Measurements from ENCODE around the gene IMP3.

Gene IMP3

DNA sequence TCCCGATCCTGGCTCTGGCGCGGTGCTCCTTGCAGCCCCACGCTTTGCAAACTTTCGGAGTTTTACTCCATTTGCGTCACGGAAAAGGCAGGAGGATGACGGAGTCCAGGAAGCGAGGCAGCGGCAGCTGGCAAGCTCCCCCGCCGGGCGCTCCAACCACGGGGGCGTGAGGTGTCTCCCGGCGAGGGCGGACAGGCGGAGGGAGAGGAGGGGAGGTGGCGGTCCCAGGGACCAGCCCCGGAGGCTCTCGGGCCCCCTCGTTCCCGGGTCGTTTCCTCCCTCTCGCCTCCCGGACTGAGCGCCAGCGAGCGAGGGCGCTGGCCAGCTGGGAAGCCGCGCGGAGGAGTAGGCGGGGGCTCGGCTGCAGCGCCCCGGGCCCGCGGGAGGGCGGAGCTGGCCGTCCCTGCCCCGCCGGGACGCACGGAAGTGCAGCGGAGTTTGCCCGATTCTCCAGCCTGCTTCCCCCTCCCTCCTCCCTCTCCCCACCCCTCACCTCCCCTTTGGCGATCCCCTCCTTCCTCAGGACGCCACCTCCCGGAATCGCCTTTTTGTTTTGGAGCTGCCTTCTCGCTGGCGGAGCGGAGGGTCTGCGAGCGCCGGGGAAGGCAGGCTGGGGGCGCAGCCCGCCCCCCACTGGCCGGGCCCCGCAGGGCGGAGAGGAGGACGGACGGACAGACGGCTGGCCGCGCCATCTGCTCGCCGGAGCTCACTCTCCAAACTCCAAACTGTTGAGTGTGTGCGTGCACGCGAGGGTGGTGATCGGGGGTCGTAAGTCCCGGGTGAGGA lies 7.5 kb upstream of the IMP3 start, which contains the start of gene SNX33:
Gene SNX33, plus strand, starts transcription at position 543 of the 786 bp plus-strand sequence. CDS start 1,191 bp downstream, outside the sequence.
- peak within 1 kb of the TSS; percentile 98 for H3K27ac ChIP-seq
- TF ChIP-seq CTCF (conservative IDR thresholded peaks at IDR 0.05; ENCODE audit: low read depth) = no peak; the same call in 1 of the 2 replicates
- CTCF ChIA-PET = interaction anchor here (0.6 to 1.4 kb wide), 10 partner anchors 9 to 939 kb away, joined by 3 to 11 read pairs (median 4); partner anchors contain the start of gene SNUPN
- POLR2A ChIA-PET (ENCODE audit: low non-redundant PET) = interaction anchor here (0.6 to 1.4 kb wide), 6 partner anchors 8 to 280 kb away, joined by 3 to 8 read pairs (median 3); partner anchors contain the start of gene IMP3
- peak; percentile 87 for DNase-seq (ENCODE audit: low spot score)

DNA sequence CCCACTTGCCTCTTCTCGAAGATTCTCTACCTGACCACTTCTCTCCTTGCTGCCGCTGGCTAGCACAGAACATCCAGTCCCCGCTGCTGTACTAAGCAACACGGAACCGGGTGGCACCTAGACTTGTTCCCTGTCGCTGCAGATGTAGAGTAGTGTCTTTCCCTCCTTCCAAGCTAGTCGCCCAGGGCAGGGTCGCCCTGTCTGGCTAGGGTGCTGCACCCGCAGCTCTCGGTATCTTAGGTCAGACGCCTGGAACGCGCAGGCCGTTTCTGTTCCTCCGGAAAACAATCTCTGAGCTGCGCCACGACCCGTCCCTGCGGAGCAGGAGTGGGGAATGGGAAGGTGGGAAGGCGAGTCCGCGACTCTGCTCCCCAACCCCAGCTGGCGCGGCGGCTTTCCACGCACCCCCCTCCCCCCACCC lies 6.9 kb upstream of the IMP3 start:
- peak overlapping the region; percentile 98 for H3K27ac ChIP-seq

DNA sequence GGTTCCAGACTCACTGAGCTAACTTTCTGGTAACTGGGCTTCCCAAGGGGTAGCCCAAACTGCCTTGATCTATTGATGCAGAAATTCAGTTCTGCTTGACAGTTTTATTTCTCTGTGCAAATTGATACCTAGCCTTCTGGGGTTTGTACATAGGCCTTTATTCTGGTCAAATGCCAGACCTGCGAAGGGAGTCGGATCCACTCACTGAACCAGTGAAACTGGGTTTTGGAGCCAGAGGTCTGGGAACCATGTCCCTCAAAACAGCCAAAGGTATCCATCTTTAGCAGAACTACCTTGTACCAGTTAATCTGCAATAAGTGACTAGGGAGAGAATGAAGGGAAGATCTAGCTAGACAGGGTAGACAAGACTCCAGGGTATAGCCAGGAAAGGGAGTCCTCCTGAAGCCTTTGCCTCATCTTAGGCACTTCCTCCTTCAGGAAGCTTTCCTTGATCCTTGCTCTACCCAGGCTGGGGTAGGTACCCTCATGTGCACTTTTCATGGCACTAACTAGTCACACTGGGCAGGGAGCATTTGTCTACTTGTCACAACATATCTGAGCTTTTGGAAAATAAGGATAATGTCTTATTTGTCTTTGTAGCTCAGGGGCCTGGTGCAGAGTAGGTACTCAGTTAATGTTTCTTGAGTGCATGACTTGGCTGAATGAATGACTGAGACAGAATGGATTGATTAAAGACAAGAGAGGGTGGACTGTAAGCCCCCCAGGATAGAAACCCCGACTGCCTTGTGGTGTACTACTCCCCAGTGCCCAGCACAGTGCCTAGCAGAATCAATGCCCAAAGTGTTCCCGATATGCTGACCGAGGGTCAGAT lies 6.3 kb upstream of the IMP3 start:
- POLR2A ChIA-PET (ENCODE audit: low non-redundant PET) = no interaction called here
- peak overlapping the region; percentile 98 for H3K27ac ChIP-seq
- CTCF ChIA-PET = interaction anchor here (1.0 to 1.3 kb wide), 3 partner anchors 8 to 38 kb away, joined by 3 to 11 read pairs (median 4); no protein-coding TSS in a partner anchor
- TF ChIP-seq CTCF (conservative IDR thresholded peaks at IDR 0.05; ENCODE audit: low read depth) = no peak
- DNase-seq (ENCODE audit: low spot score) = no peak

More for the DNA sequence above, 6.9 kb upstream of the IMP3 start:
- DNase-seq (ENCODE audit: low spot score) = no peak
- CTCF ChIA-PET = interaction anchor here (0.6 to 1.4 kb wide), 8 partner anchors 9 to 46 kb away, joined by 3 to 11 read pairs (median 4); partner anchors contain the start of gene SNUPN
- POLR2A ChIA-PET (ENCODE audit: low non-redundant PET) = interaction anchor here (0.6 to 1.4 kb wide), 5 partner anchors 8 to 279 kb away, joined by 3 to 8 read pairs (median 3); a partner anchor contains a TSS
- TF ChIP-seq CTCF (conservative IDR thresholded peaks at IDR 0.05; ENCODE audit: low read depth) = no peak

DNA sequence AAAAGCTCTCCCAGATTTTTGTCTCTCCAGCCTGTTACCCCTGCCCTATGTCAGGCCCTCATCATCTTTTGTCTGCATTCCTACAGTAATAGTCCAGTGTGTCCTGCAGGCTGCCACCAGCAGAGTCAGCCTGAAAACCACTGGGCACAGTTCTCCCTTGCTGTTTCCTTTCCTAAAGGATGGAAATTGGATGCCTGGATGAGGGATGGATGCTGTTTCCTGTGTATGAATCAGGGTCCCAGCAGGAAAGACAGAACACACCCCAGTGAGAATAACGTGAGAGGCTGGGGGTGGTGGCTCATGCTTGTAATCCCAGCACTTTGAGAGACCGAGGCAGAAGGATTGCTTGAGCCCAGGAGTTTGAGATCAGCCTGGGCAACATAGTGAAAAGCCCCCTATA lies 4.4 kb upstream of the IMP3 start:
- TF ChIP-seq CTCF (conservative IDR thresholded peaks at IDR 0.05; ENCODE audit: low read depth) = no peak
- ChIA-PET CTCF (no interaction called here), POLR2A (ENCODE audit: low non-redundant PET) (no interaction called here)
- peak overlapping the region; percentile 27; the same call in 1 of the 2 replicates for H3K27ac ChIP-seq
- no peak for DNase-seq (ENCODE audit: low spot score)

GRCh38 chr15:75641603-75642002 lies 1.6 kb upstream of the IMP3 start:
- no peak for TF ChIP-seq CTCF (conservative IDR thresholded peaks at IDR 0.05; ENCODE audit: low read depth)

GRCh38 chr15:75641179-75641503 lies 1.1 kb upstream of the IMP3 start:
- POLR2A ChIA-PET (ENCODE audit: low non-redundant PET) = interaction anchor here (1.8 kb wide), 1 partner anchor 27 kb away, joined by 7 read pairs; no protein-coding TSS in a partner anchor
- H3K27ac ChIP-seq = peak overlapping the region; percentile 98
- no peak for TF ChIP-seq CTCF (conservative IDR thresholded peaks at IDR 0.05; ENCODE audit: low read depth)
- CTCF ChIA-PET = interaction anchor here (0.6 to 3.6 kb wide), 3 partner anchors 43 to 274 kb away, joined by 3 to 18 read pairs (median 6); no protein-coding TSS in a partner anchor
- no peak for DNase-seq (ENCODE audit: low spot score)

More at GRCh38 chr15:75641603-75642002, 1.6 kb upstream of the IMP3 start:
- H3K27ac ChIP-seq = peak overlapping the region; percentile 98
- CTCF ChIA-PET = interaction anchor here (0.6 to 3.6 kb wide), 2 partner anchors 42 to 97 kb away, joined by 6 to 18 read pairs; no protein-coding TSS in a partner anchor
- POLR2A ChIA-PET (ENCODE audit: low non-redundant PET) = interaction anchor here (0.7 kb wide), 1 partner anchor 110 kb away, joined by 7 read pairs; no protein-coding TSS in a partner anchor
- no peak for DNase-seq (ENCODE audit: low spot score)
